GM20000 (cell line): ENCODE data around the gene BMS1.

ENCODE experiments used
- DNase-seq: peaks from one replicate; pipeline ENCODE4 v3.0.0; 2012; ENCODE audit warnings: low spot score
- TF ChIP-seq, protein P1 (sequence below): IDR thresholded peaks from 2 replicates; pipeline ENCODE4 v1.5.1; 2012; ENCODE audit warnings: mild to moderate bottlenecking, control low read depth; ENCODE audit errors: extremely low read depth, missing control alignments

Gene BMS1

DNA sequence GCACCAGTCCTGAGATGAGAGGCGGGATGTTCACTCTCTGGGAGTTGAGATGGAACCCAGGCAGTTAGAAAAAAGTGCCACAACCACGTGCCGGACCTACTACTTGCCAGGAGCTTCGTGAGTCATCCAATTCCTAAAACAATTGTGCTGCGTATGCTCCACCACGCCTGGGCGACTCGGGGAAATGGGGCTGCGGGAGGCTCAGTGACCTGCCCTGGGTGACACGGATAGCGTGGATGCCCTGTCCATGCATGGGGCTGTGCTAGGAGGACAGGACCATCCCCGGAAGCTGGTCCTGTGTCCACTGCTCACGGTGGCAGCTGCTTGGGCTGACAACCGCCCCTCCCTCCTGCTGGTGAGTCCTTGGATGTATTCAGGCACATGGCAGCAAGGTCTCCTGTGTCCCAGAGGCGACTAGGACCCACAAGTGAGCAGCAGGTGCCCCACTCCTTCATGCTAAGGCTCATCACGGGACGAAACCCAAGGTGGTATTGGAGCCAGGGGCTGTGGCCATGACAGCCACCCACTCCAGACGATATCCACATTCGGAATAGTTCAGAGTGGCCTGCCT lies 90.4 kb downstream of the BMS1 start:
- TF ChIP-seq, protein P1, sequence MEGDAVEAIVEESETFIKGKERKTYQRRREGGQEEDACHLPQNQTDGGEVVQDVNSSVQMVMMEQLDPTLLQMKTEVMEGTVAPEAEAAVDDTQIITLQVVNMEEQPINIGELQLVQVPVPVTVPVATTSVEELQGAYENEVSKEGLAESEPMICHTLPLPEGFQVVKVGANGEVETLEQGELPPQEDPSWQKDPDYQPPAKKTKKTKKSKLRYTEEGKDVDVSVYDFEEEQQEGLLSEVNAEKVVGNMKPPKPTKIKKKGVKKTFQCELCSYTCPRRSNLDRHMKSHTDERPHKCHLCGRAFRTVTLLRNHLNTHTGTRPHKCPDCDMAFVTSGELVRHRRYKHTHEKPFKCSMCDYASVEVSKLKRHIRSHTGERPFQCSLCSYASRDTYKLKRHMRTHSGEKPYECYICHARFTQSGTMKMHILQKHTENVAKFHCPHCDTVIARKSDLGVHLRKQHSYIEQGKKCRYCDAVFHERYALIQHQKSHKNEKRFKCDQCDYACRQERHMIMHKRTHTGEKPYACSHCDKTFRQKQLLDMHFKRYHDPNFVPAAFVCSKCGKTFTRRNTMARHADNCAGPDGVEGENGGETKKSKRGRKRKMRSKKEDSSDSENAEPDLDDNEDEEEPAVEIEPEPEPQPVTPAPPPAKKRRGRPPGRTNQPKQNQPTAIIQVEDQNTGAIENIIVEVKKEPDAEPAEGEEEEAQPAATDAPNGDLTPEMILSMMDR: no peak
- DNase-seq: no peak

DNA sequence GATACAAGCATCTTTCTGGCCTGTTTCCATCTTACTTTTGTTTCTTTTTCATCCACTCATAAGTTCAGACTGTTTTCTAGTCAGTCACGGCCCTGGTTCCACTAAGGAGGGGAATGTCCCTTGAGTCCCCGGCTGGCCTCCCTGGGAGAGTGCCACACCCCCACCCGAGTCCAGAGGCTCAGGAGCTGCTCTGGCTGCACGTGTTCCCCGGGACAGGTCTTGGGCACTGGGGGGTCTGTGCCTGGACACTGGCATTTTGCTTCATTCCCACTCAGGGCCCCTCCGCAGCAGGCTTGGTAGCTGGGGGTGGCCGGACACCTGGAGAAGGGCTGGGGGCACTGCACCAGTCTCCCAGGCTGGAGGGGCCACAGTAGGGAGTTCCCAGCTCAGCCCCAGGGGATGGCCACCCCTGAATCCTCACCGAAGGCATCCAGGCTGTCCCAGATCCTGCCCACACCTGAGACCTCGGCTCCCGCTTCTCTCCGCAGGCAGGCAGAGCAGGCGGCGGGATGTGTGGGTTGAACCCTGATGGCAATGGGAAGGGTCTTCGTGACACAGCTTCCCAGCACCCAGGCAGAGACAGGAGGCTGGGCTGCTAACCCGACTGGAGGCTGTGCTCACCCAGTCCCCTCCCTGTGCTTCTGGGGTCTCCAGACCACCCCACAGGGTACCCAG lies 92.3 kb downstream of the BMS1 start:
- TF ChIP-seq, protein P1: no peak
- DNase-seq: no peak

DNA sequence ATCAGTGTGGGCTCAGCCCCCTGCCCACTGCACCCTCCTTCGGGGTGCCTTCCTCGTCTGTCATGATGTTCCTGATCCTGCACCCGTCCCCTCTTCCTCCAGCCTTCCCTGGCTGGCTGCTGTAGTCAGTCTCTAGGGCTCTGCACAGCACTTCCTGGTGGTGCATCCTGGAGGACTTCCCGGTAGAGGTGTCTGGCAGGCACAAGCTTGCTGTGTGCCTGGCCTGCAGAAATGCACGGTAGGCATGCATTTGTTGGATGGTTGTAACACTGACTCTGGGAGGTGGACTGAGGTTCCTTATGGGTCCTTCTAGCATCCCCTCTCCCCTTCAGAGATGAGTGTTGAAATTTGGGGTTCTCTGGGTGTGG lies 92.8 kb downstream of the BMS1 start:
- TF ChIP-seq, protein P1: no peak
- DNase-seq: no peak

DNA sequence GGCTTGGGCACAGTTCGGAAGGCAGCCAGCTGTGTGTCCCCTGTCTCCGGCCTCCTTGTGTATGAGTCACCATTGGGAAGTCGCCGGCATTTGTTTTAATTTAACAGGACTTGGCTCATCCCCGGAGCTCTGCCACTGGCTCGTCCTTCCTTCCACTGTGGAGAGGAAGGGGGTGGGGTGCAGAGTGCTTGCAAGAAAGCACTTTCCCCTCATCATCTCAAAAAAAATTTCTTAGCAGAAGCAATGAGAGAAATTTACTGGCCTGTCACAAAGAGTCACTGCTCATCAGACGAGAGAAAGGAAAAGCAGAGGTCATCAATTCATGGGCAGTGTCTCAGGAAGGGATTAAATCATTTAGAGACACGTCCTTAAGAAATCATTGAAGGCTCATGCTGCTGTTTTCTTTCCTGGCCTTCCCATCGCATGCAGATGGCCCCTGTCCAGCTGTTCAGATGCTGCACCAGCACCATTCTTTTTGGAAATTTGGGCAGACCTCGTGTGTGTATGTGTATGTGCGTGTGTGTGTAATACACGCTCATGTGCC lies 93.3 kb downstream of the BMS1 start:
- DNase-seq: no peak
- TF ChIP-seq, protein P1: no peak

DNA sequence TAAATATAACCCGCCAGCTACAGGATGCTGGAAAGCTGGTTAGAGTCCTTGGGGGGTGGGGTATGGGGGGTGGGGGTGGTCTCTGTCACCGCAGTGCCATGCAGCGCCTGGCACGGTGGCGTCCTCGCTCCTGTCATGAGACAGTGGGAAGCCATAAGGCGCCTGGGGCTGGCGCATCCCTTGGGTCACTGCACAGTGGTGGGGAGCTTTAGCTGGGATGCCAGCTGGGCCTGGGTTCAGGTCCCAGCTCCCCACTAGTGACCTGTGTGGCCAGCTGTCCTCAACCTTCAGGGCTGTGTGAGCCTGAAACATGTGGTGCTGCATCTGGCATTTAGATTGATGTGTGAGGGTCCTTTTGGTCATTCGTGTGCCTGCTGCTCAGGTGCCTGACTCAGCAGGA lies 93.9 kb downstream of the BMS1 start:
- TF ChIP-seq, protein P1: no peak
- DNase-seq: no peak

DNA sequence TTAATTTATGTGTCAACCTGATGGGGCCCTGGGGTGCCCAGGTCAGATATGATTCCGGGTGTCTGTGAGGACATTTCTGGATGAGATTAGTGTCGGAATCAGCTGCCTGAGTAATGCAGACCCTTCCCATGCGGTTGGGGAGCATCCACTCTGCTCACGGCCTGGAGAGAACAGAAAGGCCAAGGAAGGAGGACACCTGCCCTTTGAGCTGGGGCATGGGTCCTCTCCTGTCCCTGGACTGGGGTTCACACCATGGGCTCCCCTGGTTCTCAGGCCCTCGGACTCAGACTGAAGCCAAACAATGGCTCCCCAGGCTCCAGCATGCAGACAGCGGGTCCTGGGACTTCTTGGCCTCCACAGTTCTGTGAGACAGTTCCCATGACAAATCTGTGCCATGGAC lies 94.3 kb downstream of the BMS1 start:
- no peak for DNase-seq
- TF ChIP-seq, protein P1: no peak

DNA sequence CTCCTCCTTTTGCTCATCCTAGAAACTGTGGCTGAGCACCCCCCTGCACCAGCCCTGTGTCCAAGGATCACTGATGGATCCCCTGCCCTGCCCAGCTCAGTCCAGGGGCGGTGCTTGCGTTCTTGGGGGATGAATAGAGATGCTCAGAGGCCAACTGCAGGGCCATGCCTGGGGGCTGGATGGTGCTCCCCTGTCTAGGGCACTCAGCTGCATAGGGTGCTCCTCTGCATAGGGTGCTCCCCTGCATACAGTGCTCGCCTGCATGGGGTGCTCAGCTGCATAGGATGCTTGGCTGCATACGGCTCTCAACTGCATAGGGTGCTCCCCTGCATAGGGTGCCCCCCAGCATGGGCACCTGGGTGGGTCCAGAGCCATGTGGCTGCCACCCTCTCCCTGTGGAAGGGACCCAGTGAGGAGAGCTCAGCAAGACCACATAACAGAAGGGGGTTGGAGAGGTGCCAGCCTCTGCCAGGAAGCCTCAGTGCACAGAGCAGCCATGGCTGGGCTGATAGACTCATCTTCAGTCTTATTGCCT lies 95.0 kb downstream of the BMS1 start:
- TF ChIP-seq, protein P1: no peak
- DNase-seq: no peak
